ENCODE results near the gene COL28A1. TPM values are rescaled to one million over a fixed set of nuclear protein-coding genes. Genes with fewer than 3 reads are reported as not detected.

COL28A1 gene
- total and polyA plus RNA-seq, 4 donors, result 1.3 to 10.2 (median 3.2) TPM

- WGBS, 2 donors, result 58 to 66% methylated on average over 2 of the region's 2 CpGs
Measured at GRCh38 chr7:7496311-7496710, 39.4 kb downstream of the COL28A1 start.

GRCh38 chr7:7495171-7495570, 40.5 kb downstream of the COL28A1 start:
- no peak for TF ChIP-seq CTCF (IDR thresholded peaks at IDR 0.05; ENCODE audit: control extremely low read depth, extremely low read depth)
- H3K27me3 ChIP-seq (ENCODE audit: control insufficient read depth in 3 of 3, insufficient read depth in 3 of 3, low read length in 2 of 3), result no peaks in the 10 kb centered on the region
- H3K27ac ChIP-seq (ENCODE audit: low read depth in 1 of 2, low read length in 1 of 2), result no peak overlapping the region
- H3K36me3 ChIP-seq (ENCODE audit: control insufficient read depth in 4 of 4, insufficient read depth in 4 of 4, low read length in 4 of 4), result no peaks in the 10 kb centered on the region
- 38 to 53% methylated on average over 1 of the region's 1 CpG for WGBS, 2 donors
- H3K4me3 ChIP-seq, result no peak overlapping the region
- H3K4me1 ChIP-seq (ENCODE audit: control insufficient read depth in 5 of 5, insufficient read depth in 5 of 5, low read length in 5 of 5), result peaks cover 0 to 3% (median 0%) of the 10 kb centered on the region in 5 donors
- H3K9ac ChIP-seq (ENCODE audit: insufficient read depth in 1 of 2, low read length in 2 of 2), result no peak overlapping the region
- H3K9me3 ChIP-seq (ENCODE audit: control insufficient read depth in 4 of 4, insufficient read depth in 3 of 4, low read length in 3 of 4), result no peaks in the 10 kb centered on the region
- DNase-seq, result no peak
- ATAC-seq (ENCODE audit: insufficient read depth, low FRiP score), result no peak

More at GRCh38 chr7:7496311-7496710, 39.4 kb downstream of the COL28A1 start:
- H3K27me3 ChIP-seq (ENCODE audit: control insufficient read depth in 3 of 3, insufficient read depth in 3 of 3, low read length in 2 of 3), result no peaks in the 10 kb centered on the region
- H3K27ac ChIP-seq (ENCODE audit: low read depth in 1 of 2, low read length in 1 of 2), result no peak overlapping the region
- H3K9ac ChIP-seq (ENCODE audit: insufficient read depth in 1 of 2, low read length in 2 of 2), result no peak overlapping the region
- ATAC-seq (ENCODE audit: insufficient read depth, low FRiP score) (no peak), DNase-seq (no peak)
- H3K36me3 ChIP-seq (ENCODE audit: control insufficient read depth in 4 of 4, insufficient read depth in 4 of 4, low read length in 4 of 4), result no peaks in the 10 kb centered on the region
- H3K4me3 ChIP-seq, result no peak overlapping the region
- no peaks in the 10 kb centered on the region for H3K9me3 ChIP-seq (ENCODE audit: control insufficient read depth in 4 of 4, insufficient read depth in 3 of 4, low read length in 3 of 4)
- no peak for TF ChIP-seq CTCF (IDR thresholded peaks at IDR 0.05; ENCODE audit: control extremely low read depth, extremely low read depth)
- peaks cover 0 to 3% (median 0%) of the 10 kb centered on the region in 5 donors for H3K4me1 ChIP-seq (ENCODE audit: control insufficient read depth in 5 of 5, insufficient read depth in 5 of 5, low read length in 5 of 5)

- ATAC-seq (ENCODE audit: insufficient read depth, low FRiP score) (no peak), DNase-seq (no peak)
- H3K4me3 ChIP-seq, result no peak overlapping the region
- H3K27ac ChIP-seq (ENCODE audit: low read depth in 1 of 2, low read length in 1 of 2), result no peak overlapping the region
- peaks cover 0 to 3% (median 1%) of the 10 kb centered on the region in 4 donors for H3K9me3 ChIP-seq (ENCODE audit: control insufficient read depth in 4 of 4, insufficient read depth in 3 of 4, low read length in 3 of 4)
- WGBS, 2 donors, result 81 to 90% methylated on average over 3 of the region's 3 CpGs
- TF ChIP-seq CTCF (IDR thresholded peaks at IDR 0.05; ENCODE audit: control extremely low read depth, extremely low read depth), result no peak
- H3K4me1 ChIP-seq (ENCODE audit: control insufficient read depth in 5 of 5, insufficient read depth in 5 of 5, low read length in 5 of 5), result no peaks in the 10 kb centered on the region
- H3K36me3 ChIP-seq (ENCODE audit: control insufficient read depth in 4 of 4, insufficient read depth in 4 of 4, low read length in 4 of 4), result no peaks in the 10 kb centered on the region
- no peaks in the 10 kb centered on the region for H3K27me3 ChIP-seq (ENCODE audit: control insufficient read depth in 3 of 3, insufficient read depth in 3 of 3, low read length in 2 of 3)
- no peak overlapping the region for H3K9ac ChIP-seq (ENCODE audit: insufficient read depth in 1 of 2, low read length in 2 of 2)
Measured at GRCh38 chr7:7491044-7491443, 44.6 kb downstream of the COL28A1 start.

DNA sequence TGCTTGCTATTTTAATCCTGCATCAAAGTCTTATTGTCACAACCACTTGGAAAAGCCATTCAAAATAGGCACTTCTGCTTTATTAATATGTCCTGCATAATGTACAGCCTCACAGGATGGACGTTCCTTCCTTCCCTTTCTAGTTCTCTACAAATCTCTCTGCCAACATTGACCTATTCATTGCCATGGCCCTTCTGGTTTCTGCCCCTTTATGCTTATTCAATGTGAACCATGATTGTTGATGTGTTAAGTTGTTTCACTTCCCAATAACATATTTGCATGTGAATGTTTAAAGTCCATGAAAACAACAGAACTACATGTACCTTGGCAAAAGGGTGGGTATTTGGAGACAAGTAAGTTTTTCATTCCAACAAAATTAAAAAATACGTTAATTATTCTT, 45.7 kb downstream of the COL28A1 start:
- no peak for TF ChIP-seq CTCF (IDR thresholded peaks at IDR 0.05; ENCODE audit: control extremely low read depth, extremely low read depth)
- Histone ChIP-seq H3K36me3 (ENCODE audit: control insufficient read depth in 4 of 4, insufficient read depth in 4 of 4, low read length in 4 of 4) (no peaks in the 10 kb centered on the region), H3K4me3 (no peak overlapping the region), H3K27me3 (ENCODE audit: control insufficient read depth in 3 of 3, insufficient read depth in 3 of 3, low read length in 2 of 3) (no peaks in the 10 kb centered on the region), H3K9me3 (ENCODE audit: control insufficient read depth in 4 of 4, insufficient read depth in 3 of 4, low read length in 3 of 4) (peaks cover 0 to 3% (median 1%) of the 10 kb centered on the region in 4 donors), H3K9ac (ENCODE audit: insufficient read depth in 1 of 2, low read length in 2 of 2) (no peak overlapping the region), H3K27ac (ENCODE audit: low read depth in 1 of 2, low read length in 1 of 2) (no peak overlapping the region), H3K4me1 (ENCODE audit: control insufficient read depth in 5 of 5, insufficient read depth in 5 of 5, low read length in 5 of 5) (no peaks in the 10 kb centered on the region)
- no peak for ATAC-seq (ENCODE audit: insufficient read depth, low FRiP score)
- no peak for DNase-seq
- WGBS, 2 donors, result 61 to 68% methylated on average over 2 of the region's 2 CpGs
